T-helper 2 cell (primary cell): ENCODE measurements around the gene CSN1S1.

Experiments
- DNase-seq, 5 experiments: peaks; one replicate each; pipeline versions ENCODE4 v3.0.0 to v3.0.0-alpha.2; 2012 to 2022

Gene CSN1S1

GRCh38 chr4:69994782-69995181 is 63.9 kb downstream of the CSN1S1 start:
- DNase-seq = no peak

- no peak for DNase-seq
These were observed 64.7 kb downstream of the CSN1S1 start, which contains the start of gene STATH for GRCh38 chr4:69995526-69996016. STATH (plus strand) TSS chr4:69995966; CDS start chr4:69998438, 2,472 bp downstream.
